ENCODE measurements around the gene PCBP3. TPM values are rescaled to one million over a fixed set of nuclear protein-coding genes. Genes with fewer than 3 reads are reported as not detected.
"Not testable (repeated sequence)": the region's sequence is repeated elsewhere in the genome, so short reads cannot be mapped to it uniquely, and the experiment has no call there.

Gene PCBP3
- total RNA-seq, 1 donor from 2014 or later: not detected

- H3K4me3 ChIP-seq (ENCODE audit: low read depth, low read length): no peak overlapping the region
Observed at GRCh38 chr21:45615145-45615711, 28.3 kb upstream of the PCBP3 start.

GRCh38 chr21:45617021-45617921, 26.3 kb upstream of the PCBP3 start:
- no peak for DNase-seq (ENCODE audit: low read depth)
- H3K4me3 ChIP-seq (ENCODE audit: low read depth, low read length): no peak overlapping the region
- no peak for TF ChIP-seq CTCF (conservative IDR thresholded peaks at IDR 0.05; ENCODE audit: low read depth, low read length)

More at GRCh38 chr21:45615145-45615711, 28.3 kb upstream of the PCBP3 start:
- no peak for DNase-seq (ENCODE audit: low read depth)
- TF ChIP-seq CTCF (conservative IDR thresholded peaks at IDR 0.05; ENCODE audit: low read depth, low read length): no peak

GRCh38 chr21:45618287-45618686, 25.2 kb upstream of the PCBP3 start:
- DNase-seq (ENCODE audit: low read depth): no peak
- TF ChIP-seq CTCF (conservative IDR thresholded peaks at IDR 0.05; ENCODE audit: low read depth, low read length): no peak

DNA sequence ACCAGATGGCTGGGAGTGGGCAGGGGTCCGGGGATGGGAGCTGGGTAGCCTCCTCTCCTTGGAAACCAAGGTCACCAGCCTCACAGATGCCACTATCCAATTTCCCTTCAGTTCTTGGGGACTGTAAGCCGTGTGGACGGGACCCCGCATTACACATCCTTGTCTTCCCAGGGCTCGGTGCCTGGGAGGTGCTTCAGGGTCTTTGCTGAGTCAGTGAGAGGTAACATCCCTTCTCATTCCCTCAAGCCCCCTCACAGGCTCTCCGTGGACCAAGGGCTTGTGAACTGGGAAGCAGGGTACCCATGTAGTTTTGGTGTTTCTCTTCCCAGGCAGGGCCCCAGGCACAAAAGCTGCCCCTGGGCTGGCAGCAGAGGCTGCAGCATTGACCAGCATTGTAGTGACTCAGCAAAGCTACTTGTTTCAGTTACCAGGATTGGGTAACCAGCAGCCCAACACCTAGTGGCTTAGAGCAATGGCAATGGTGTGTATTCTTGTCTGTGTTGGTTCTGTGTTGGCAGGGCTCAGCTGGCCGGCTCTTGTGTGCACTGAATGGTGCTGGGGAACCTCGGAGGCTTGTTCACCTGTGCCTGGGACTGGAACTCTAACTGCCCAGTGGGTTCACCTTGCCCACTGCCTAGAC, 24.6 kb upstream of the PCBP3 start:
- TF ChIP-seq CTCF (conservative IDR thresholded peaks at IDR 0.05; ENCODE audit: low read depth, low read length): no peak
- DNase-seq (ENCODE audit: low read depth): no peak
- no peak overlapping the region for H3K4me3 ChIP-seq (ENCODE audit: low read depth, low read length)

More at GRCh38 chr21:45618287-45618686, 25.2 kb upstream of the PCBP3 start:
- H3K4me3 ChIP-seq (ENCODE audit: low read depth, low read length): no peak overlapping the region

DNA sequence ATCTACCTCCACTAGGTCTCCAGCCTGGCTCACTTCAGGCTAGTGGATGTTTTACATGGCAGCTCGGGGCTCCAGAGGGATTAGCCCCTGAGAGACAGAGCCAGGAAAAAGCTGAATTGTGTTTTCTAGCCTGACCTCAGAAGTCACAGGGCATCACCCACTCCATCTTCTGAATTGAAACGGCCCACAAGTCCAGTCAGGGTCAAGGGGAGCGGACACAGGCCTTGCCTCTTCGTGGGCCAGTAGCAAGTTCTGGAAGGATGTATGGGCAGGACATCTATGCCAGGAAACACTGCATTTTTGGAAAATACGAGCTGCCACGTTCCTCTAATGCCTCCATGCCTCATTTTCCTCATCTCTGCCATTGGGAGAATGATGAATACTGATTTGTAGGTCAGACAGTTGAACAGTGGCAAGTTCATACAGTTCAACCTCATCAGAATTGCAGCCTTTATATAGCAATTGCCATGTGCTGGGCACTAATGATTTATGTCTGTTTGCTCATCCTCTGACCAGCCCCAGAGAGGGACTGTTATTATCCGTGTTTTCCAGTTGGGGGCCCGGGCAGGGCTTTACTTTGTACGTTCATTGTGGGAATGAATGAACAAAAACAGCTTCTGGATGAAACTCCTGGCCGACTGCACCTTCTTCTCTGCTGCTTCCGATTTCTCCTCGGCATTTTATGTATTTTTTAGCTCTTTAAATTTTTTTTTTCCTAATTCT, 23.2 kb upstream of the PCBP3 start:
- no peak overlapping the region for H3K4me3 ChIP-seq (ENCODE audit: low read depth, low read length)
- no peak for DNase-seq (ENCODE audit: low read depth)
- TF ChIP-seq CTCF (conservative IDR thresholded peaks at IDR 0.05; ENCODE audit: low read depth, low read length): no peak

DNA sequence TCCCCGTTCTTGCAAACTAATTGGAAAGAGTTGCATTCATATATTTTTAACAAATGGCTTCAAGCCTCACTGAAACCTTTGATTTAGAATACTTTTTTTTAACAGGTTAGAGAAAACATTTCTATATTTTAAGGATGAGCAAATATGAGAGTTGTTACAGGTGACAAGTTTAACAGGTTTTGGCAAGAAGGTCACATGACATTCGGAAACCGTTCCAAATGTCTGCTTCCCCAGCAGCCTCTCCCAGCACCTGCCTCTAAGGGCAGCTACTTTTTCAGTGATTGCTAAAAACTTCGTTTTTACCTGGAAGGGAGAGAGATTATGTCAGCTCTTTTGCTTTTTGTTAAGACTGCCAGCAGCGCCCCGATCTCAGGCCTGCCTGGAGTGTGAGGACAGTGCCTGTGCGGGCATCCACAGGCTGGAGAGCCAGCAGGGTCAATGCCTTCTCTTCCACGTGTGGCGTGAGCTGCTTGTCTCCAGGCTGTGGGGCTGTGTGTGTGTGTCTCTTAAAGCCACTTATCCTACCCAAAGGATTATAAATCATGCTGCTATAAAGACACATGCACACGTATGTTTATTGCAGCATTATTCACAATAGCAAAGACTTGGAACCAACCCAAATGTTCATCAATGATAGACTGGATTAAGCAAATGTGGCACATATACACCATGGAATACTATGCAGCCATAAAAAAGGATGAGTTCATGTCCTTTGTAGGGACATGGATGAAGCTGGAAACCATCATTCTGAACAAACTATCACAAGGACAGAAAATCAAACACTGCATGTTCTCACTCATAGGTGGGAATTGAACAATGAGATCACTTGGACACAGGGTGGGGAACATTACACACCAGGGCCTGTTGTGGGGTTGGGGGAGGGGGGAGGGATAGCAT, 21.8 kb upstream of the PCBP3 start:
- DNase-seq (ENCODE audit: low read depth): not testable (repeated sequence)

More for the DNA sequence above, 21.8 kb upstream of the PCBP3 start:
- not testable (repeated sequence) for H3K4me3 ChIP-seq (ENCODE audit: low read depth, low read length)
